ENCODE data around the gene PI16.

PI16 gene

GRCh38 chr6:36912586-36912985 is 42.0 kb upstream of the PI16 start:
- DNase-seq (ENCODE audit: extremely low read depth, low read depth), result peak; percentile 81
- no peak overlapping the region for H3K4me3 ChIP-seq (replicated peaks; ENCODE audit: low read depth, low read length)
- no peak for TF ChIP-seq CTCF (IDR thresholded peaks at IDR 0.05; ENCODE audit: low read depth, low read length, missing control alignments)

- no peak for TF ChIP-seq CTCF (IDR thresholded peaks at IDR 0.05; ENCODE audit: low read depth, low read length, missing control alignments)
- no peak overlapping the region for H3K4me3 ChIP-seq (replicated peaks; ENCODE audit: low read depth, low read length)
- no peak for DNase-seq (ENCODE audit: extremely low read depth, low read depth)
These were observed 41.5 kb upstream of the PI16 start for GRCh38 chr6:36913082-36913481.

GRCh38 chr6:36914227-36914794 is 40.2 kb upstream of the PI16 start:
- TF ChIP-seq CTCF (IDR thresholded peaks at IDR 0.05; ENCODE audit: low read depth, low read length, missing control alignments), result peak; percentile 39
- no peak overlapping the region for H3K4me3 ChIP-seq (replicated peaks; ENCODE audit: low read depth, low read length)
- DNase-seq (ENCODE audit: extremely low read depth, low read depth), result no peak

- no peak for DNase-seq (ENCODE audit: extremely low read depth, low read depth)
- TF ChIP-seq CTCF (IDR thresholded peaks at IDR 0.05; ENCODE audit: low read depth, low read length, missing control alignments), result no peak
- no peak overlapping the region for H3K4me3 ChIP-seq (replicated peaks; ENCODE audit: low read depth, low read length)
These were observed 38.9 kb upstream of the PI16 start for GRCh38 chr6:36915599-36915998.

- TF ChIP-seq CTCF (IDR thresholded peaks at IDR 0.05; ENCODE audit: low read depth, low read length, missing control alignments), result no peak
- DNase-seq (ENCODE audit: extremely low read depth, low read depth), result no peak
These were observed 38.4 kb upstream of the PI16 start for GRCh38 chr6:36916126-36916525.

GRCh38 chr6:36917541-36918193 is 36.9 kb upstream of the PI16 start:
- DNase-seq (ENCODE audit: extremely low read depth, low read depth), result no peak

More at GRCh38 chr6:36916126-36916525, 38.4 kb upstream of the PI16 start:
- H3K4me3 ChIP-seq (replicated peaks; ENCODE audit: low read depth, low read length), result no peak overlapping the region

More at GRCh38 chr6:36917541-36918193, 36.9 kb upstream of the PI16 start:
- TF ChIP-seq CTCF (IDR thresholded peaks at IDR 0.05; ENCODE audit: low read depth, low read length, missing control alignments), result no peak
- no peak overlapping the region for H3K4me3 ChIP-seq (replicated peaks; ENCODE audit: low read depth, low read length)

Measured in HFF-Myc (cell line).